ENCODE data around the gene CXCL14. TPM values are rescaled to one million over a fixed set of nuclear protein-coding genes. Genes with fewer than 3 reads are reported as not detected.

CXCL14 gene
- total and polyA plus RNA-seq, 2 of the 4 experiments (the other 2 are of a cell fraction), result not detected

DNA sequence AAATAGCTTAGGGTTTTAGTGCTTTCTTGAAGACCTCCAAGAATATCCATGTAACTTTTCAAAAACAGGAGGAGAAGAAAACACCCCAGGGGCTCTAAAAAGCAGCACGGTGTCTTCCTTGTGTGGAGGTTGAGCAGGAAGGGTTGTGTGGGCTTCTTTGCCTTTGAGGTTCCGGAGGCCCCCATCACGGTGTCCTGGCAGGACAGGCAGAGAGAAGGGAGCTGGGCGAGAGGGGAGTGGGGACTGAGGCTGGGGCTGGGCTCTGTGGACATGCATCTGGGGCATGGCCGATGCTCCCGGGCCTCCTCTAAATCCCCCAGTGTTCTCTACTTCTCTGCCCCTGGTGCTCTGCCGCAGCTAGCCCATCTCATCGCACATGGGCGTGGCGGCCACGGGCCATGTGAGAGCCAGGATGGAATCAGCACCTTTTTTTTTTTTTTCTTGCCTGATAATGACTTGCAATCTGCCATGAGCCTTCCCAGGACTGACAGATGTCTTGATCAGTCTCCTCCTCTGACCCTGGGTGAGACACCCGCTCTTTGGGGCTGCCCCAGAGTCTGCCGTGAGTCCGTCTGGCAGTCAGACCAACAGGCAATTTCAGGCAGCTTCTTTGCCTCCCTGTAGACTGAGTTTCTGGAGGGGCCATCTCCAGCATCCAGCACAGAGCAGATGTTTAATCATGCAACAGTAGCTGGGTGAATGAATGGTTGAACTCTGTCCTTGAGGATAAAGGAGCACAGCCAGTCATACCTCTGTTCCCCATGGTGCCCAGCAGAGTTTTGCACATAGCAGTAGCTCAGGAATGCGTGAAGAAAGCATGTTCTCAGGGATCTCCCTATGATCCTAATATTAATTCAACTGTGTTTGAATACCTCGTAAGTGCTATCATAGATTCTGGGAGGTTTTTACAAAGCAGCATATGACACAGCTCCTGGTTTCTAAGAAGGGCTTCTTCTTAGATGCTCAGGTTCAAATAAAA is 12.1 kb downstream of the CXCL14 start:
- 88% methylated on average over 6 of the region's 16 CpGs; no CpG with 5 or more reads in 1 of the 2 experiments for WGBS, 2 experiments (ENCODE audit: extremely low coverage in 2 of 2, insufficient read length in 1 of 2)
- no peak for DNase-seq
- CTCF ChIA-PET, result interaction anchor here (0.7 to 5.4 kb wide), 17 partner anchors 10 to 309 kb away, joined by 3 to 56 read pairs (median 5); partner anchors contain the start of gene SLC25A48
- no peak overlapping the region for H2AK5ac ChIP-seq (ENCODE audit: low read depth, low read length)
- H3K9ac ChIP-seq (ENCODE audit: low read depth, low read length), result no peak overlapping the region
- H3K4me2 ChIP-seq (ENCODE audit: low read depth, low read length), result no peak overlapping the region
- H4K5ac ChIP-seq (ENCODE audit: low read depth, low read length), result no peak overlapping the region
- peak overlapping the region; percentile 24 for H2AFZ ChIP-seq (replicated peaks; ENCODE audit: low read length, poor library complexity)
- H3K79me1 ChIP-seq (ENCODE audit: low read depth in 1 of 2, low read length in 2 of 2), result no peaks in the 10 kb centered on the region
- BruUV-seq (replicated peaks), result no TSS peak
- no peak overlapping the region for H2BK20ac ChIP-seq (ENCODE audit: low read depth, low read length)
- no peaks in the 10 kb centered on the region for H3K4me1 ChIP-seq (ENCODE audit: control insufficient read depth, insufficient read depth, low read length)
- dilution Hi-C loops (cut with HindIII; ENCODE audit: low sequenced_read_pairs, unreplicated experiment) (loop anchor here (25.0 kb wide), 1 partner anchor 104 kb away; the partner anchor contains the start of gene TIFAB), intact Hi-C loops (cut with micrococcal nuclease) (loop anchor here (10.0 kb wide), 1 partner anchor 648 kb away; no protein-coding TSS in a partner anchor), in situ Hi-C loops (cut with MboI; ENCODE audit: low sequenced_read_pairs) (loop anchor here (10.0 to 25.0 kb wide), 2 partner anchors 268 to 646 kb away; partner anchors contain the start of gene SLC25A48)
- H2AK9ac ChIP-seq (replicated peaks; ENCODE audit: low read depth, low read length, poor library complexity), result no peak overlapping the region
- no peak overlapping the region for H2BK15ac ChIP-seq (ENCODE audit: low read depth, low read length)
- no peak for ATAC-seq (ENCODE audit: low read depth)
- no peaks in the 10 kb centered on the region for H4K20me1 ChIP-seq (ENCODE audit: insufficient read depth, low read length)
- no peak overlapping the region for H2BK5ac ChIP-seq (ENCODE audit: low read depth, low read length, poor library complexity, severe bottlenecking)
- H3K23ac ChIP-seq (ENCODE audit: low read depth, low read length), result no peak overlapping the region
- no peak overlapping the region for H3K4me3 ChIP-seq (ENCODE audit: insufficient read depth, low read depth, low read length)
- no peak overlapping the region for H3K14ac ChIP-seq (replicated peaks; ENCODE audit: low read depth, low read length)
- H3K27ac ChIP-seq (ENCODE audit: insufficient read depth, low read length), result no peak overlapping the region
- no peaks in the 10 kb centered on the region for H3K9me3 ChIP-seq (ENCODE audit: control insufficient read depth, insufficient read depth, low read length)
- H4K91ac ChIP-seq (ENCODE audit: insufficient read depth, low read depth, low read length), result no peak overlapping the region
- no peak overlapping the region for H2BK120ac ChIP-seq (ENCODE audit: low read depth, low read length)
- no peak overlapping the region for H3K4ac ChIP-seq (ENCODE audit: low read depth, low read length)
- H3K36me3 ChIP-seq (ENCODE audit: control insufficient read depth, insufficient read depth, low read length), result no peaks in the 10 kb centered on the region
- TF ChIP-seq CHD1 (IDR thresholded peaks at IDR 0.05; ENCODE audit: low read depth, low read length) (no peak), MAFK (IDR thresholded peaks at IDR 0.05; ENCODE audit: low read depth, low read length) (no peak), FOS (IDR thresholded peaks at IDR 0.05; ENCODE audit: low read depth, low read length) (no peak), MXI1 (IDR thresholded peaks at IDR 0.05; ENCODE audit: borderline replicate concordance, low read depth, low read length) (no peak), RFX5 (IDR thresholded peaks at IDR 0.05; ENCODE audit: low read depth, low read length) (no peak)
- TF ChIP-seq, protein P1, sequence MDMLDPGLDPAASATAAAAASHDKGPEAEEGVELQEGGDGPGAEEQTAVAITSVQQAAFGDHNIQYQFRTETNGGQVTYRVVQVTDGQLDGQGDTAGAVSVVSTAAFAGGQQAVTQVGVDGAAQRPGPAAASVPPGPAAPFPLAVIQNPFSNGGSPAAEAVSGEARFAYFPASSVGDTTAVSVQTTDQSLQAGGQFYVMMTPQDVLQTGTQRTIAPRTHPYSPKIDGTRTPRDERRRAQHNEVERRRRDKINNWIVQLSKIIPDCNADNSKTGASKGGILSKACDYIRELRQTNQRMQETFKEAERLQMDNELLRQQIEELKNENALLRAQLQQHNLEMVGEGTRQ (IDR thresholded peaks at IDR 0.05; ENCODE audit: low read depth, low read length), result no peak
- POLR2A ChIA-PET (ENCODE audit: unreplicated experiment), result interaction anchor here (0.6 kb wide), 1 partner anchor 15 kb away, joined by 3 read pairs; no protein-coding TSS in a partner anchor
- no peak overlapping the region for H3K18ac ChIP-seq (ENCODE audit: low read depth, low read length)
- H3K9me1 ChIP-seq (ENCODE audit: insufficient read depth, low read length), result no peaks in the 10 kb centered on the region
- no peak overlapping the region for H3K56ac ChIP-seq (ENCODE audit: extremely low read depth, insufficient read depth, low read length)
- H4K8ac ChIP-seq (ENCODE audit: low read depth in 2 of 2, low read length in 2 of 2), result no peak overlapping the region
- H3K27me3 ChIP-seq (ENCODE audit: control insufficient read depth, insufficient read depth, low read length), result peaks cover 20% of the 10 kb centered on the region

Data from IMR-90 (cell line).